Hepatic stellate cell (primary cell): Measurements from ENCODE around the gene KLF2.

Experiments
- DNase-seq: peaks from one replicate; pipeline ENCODE4 v3.0.0; 2011; ENCODE audit warnings: low spot score

KLF2 gene

GRCh38 chr19:16308081-16308480 lies 16.5 kb upstream of the KLF2 start:
- DNase-seq = no peak

GRCh38 chr19:16309643-16310042 lies 15.0 kb upstream of the KLF2 start:
- no peak for DNase-seq

- DNase-seq = peak; percentile 92
These were observed 8.7 kb upstream of the KLF2 start for GRCh38 chr19:16315825-16316505.

GRCh38 chr19:16316506-16316882 lies 8.1 kb upstream of the KLF2 start:
- no peak for DNase-seq

GRCh38 chr19:16319481-16319880 lies 5.1 kb upstream of the KLF2 start:
- no peak for DNase-seq

- no peak for DNase-seq
These were observed 3.6 kb upstream of the KLF2 start for GRCh38 chr19:16320987-16321386.

- no peak for DNase-seq
These were observed 518 bp downstream of the KLF2 start for GRCh38 chr19:16325161-16325527.

- DNase-seq = no peak
These were observed 1.2 kb downstream of the KLF2 start for GRCh38 chr19:16325641-16326400.

- no peak for DNase-seq
These were observed 2.0 kb downstream of the KLF2 start for GRCh38 chr19:16326401-16327168.

- DNase-seq = no peak
These were observed 2.5 kb downstream of the KLF2 start for GRCh38 chr19:16327169-16327475.

- no peak for DNase-seq
These were observed 2.9 kb downstream of the KLF2 start for GRCh38 chr19:16327501-16327900.

GRCh38 chr19:16327911-16328823 lies 3.5 kb downstream of the KLF2 start:
- no peak for DNase-seq

- DNase-seq = no peak
These were observed 4.3 kb downstream of the KLF2 start for GRCh38 chr19:16328824-16329482.

GRCh38 chr19:16330368-16330801 lies 5.8 kb downstream of the KLF2 start:
- peak; percentile 80 for DNase-seq

GRCh38 chr19:16330806-16331690 lies 6.4 kb downstream of the KLF2 start:
- no peak for DNase-seq

GRCh38 chr19:16333001-16333586 lies 8.5 kb downstream of the KLF2 start:
- DNase-seq = no peak

- DNase-seq = no peak
These were observed 9.8 kb downstream of the KLF2 start for GRCh38 chr19:16334411-16334810.

GRCh38 chr19:16335226-16335625 lies 10.6 kb downstream of the KLF2 start:
- no peak for DNase-seq

- no peak for DNase-seq
These were observed 11.9 kb downstream of the KLF2 start for GRCh38 chr19:16336571-16336970.

- DNase-seq = no peak
These were observed 13.3 kb downstream of the KLF2 start for GRCh38 chr19:16337809-16338469.
